ENCODE results near the gene EYA3.
"Not testable (repeated sequence)": the region's sequence is repeated elsewhere in the genome, so short reads cannot be mapped to it uniquely, and the experiment has no call there.

The EYA3 gene

GRCh38 chr1:28027238-28027637 lies 61.2 kb downstream of the EYA3 start:
- DNase-seq: no peak

- no peak for DNase-seq
Observed at GRCh38 chr1:28026329-28026728, 62.1 kb downstream of the EYA3 start.

DNA sequence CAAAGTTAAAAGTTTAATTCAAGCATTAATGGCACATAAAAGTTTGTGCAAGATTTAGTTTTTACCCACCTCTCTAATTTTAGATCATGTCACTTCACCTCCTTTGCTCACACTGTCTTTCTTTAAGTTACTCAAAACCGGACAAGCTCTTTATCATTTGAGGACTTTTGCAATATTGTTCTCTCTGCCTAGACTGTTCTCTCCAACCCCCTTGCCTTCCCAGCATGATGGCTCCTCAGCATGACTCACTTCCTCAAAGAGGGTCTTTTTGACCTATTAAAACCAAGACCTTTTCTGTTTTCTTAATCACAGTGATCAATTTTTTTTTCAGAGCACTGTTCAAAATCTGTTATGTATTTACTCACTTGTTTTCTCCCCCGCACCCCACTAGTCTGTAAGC lies 67.3 kb downstream of the EYA3 start:
- DNase-seq: no peak

DNA sequence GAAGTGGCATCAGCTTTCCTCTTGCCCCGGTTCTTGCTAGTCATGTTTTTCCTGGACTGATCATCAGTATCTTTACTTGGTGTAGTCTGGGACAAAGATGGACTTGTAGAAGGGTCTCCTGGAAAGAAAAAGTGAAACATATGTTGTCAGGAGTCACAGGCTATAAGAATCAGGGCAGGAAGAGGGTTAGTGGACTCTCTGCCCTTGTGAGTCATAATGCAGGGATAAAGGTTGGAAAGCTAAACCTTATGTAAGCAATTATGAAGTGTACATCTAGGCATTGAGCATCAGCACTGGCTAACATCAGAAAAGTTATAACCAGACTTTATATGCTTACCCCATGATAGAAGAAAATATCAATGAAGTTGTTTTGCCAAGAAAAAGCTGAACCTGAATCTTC lies 77.4 kb downstream of the EYA3 start:
- DNase-seq: no peak

- DNase-seq: not testable (repeated sequence)
Observed at GRCh38 chr1:28003117-28003516, 85.3 kb downstream of the EYA3 start.

GRCh38 chr1:28002600-28002999 lies 85.8 kb downstream of the EYA3 start:
- DNase-seq: no peak

GRCh38 chr1:27999055-27999454 lies 89.4 kb downstream of the EYA3 start:
- no peak for DNase-seq

DNA sequence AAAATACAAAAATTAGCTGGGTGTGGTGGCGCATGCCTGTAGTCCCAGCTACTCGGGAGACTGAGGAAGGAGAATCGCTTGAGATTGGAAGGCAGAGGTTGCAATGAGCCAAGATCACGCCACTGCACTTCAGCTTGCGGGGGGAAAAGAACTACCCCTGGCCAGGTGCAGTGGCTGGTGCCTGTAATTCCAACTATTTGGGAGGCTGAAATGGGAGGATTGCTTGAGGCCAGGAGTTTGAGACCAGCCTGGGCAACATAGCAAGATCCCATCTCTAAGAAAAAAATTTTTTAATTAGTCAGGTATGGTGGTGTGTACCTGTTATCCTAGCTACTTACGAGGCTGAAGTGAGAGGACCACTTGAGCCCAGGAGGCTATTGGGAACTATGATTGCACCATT lies 93.9 kb downstream of the EYA3 start:
- DNase-seq: not testable (repeated sequence)

- no peak for DNase-seq
Observed at GRCh38 chr1:27994060-27994459, 94.3 kb downstream of the EYA3 start.

DNA sequence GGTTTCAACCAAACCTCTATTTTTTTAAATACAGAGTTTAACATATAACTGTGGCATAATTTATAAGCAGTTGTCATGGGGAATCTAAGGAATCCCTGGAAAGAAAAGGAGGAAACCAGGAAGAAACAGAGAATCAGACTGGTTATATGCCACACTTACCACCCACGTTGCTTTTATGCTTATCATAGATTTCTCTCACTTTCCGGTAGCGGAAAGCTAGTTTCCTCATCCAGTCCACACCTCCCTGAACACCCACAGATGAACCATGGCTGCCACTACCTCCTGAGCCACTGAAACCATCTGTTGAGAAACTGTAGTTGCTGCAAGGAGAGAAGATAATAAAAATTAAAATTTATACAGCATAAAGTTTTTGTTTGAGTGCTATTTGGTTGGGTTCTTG lies 95.2 kb downstream of the EYA3 start:
- peak; percentile 4 for DNase-seq

GRCh38 chr1:27992276-27992675 lies 96.1 kb downstream of the EYA3 start:
- peak; percentile 26 for DNase-seq

DNA sequence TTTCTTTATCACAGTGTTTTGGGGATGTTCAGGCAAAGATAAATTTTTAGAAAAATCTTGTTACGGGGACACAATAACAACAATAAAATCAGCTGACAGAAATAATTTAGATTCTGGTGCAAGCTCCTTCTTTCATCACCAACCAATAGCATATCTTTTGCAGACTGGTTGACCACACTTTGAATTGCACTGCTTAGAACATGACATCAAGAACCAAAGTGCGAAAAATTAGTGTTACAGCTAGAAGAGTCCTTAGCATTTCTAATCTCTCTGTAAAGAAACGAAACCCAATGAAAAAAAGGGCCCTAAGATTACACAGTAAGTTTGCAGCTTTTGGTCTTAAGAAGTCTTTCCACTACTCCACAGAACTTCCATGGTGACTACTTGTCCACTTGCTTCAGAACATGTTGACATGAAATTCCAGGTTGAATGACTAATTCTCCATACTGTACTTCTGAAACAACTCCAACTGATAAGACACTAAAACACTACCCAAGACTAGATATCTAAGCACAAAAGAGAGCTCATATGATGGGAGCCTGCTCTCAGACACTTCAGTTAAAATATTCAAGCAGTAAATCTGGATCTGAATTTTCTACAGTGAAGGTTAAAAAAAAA lies 97.4 kb downstream of the EYA3 start:
- no peak for DNase-seq

DNA sequence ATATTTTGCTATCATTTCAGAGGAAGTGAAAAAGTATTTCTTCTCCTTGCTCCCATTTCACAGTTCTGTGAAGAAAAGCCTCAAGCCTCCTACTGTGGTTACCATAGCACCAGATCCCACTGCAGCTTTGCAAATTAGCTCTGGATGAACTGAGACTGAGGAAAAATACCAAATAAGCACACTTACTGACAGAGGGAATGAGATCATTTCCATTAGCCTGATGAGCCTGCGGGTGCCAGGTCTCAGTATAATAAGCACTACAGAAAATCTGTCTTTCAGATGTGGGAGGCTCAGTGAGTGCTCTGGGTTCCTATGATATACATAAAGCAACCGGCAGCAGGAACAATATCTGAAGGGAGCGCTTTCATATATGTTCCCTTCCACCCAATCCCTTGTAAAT lies 107.3 kb downstream of the EYA3 start:
- DNase-seq: no peak

- DNase-seq: no peak
Observed at GRCh38 chr1:27980216-27980845, 108.1 kb downstream of the EYA3 start.

- no peak for DNase-seq
Observed at GRCh38 chr1:27979859-27980201, 108.6 kb downstream of the EYA3 start.

- DNase-seq: no peak
Observed at GRCh38 chr1:27979151-27979858, 109.1 kb downstream of the EYA3 start.

DNA sequence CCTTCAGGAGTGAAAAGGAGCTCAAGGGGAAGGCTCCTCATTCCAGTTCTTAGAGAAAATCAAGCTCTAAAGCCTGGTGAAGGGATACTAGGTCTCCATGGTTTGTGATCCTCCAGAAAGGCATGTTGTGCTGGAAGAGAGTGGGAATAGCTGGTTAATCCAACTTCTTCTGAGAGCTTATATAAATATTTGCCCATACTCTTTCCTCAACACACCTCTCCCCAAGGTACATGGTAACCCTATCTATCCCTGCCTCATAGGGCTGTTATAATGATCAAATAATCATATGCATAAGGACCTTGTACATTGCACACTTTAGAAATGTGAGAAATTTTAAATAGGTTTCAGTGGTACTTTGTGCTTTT lies 114.0 kb downstream of the EYA3 start:
- DNase-seq: no peak

GRCh38 chr1:27973771-27974416 lies 114.5 kb downstream of the EYA3 start:
- DNase-seq: no peak

GRCh38 chr1:27972141-27972540 lies 116.3 kb downstream of the EYA3 start:
- DNase-seq: no peak

GRCh38 chr1:27971674-27972073 lies 116.7 kb downstream of the EYA3 start:
- no peak for DNase-seq

DNA sequence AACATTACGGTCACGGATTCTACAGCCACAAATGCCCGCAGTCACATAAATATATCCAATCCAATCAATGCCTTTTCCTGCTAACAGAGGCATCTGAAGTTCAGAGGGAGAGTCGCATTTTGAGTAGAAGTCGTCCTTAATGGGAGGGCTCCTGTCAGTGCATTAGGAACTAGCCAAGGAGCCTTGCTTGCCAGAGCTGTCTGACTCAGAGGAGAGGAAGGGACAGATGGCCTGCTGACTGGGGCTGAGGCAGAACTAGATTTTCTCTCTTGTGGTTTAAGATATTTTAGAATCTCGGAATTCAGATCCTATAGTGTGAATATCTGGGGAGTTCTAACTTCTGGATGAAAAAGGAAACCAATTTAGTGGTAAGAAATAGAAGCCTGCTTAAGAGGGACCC lies 118.0 kb downstream of the EYA3 start:
- no peak for DNase-seq

DNA sequence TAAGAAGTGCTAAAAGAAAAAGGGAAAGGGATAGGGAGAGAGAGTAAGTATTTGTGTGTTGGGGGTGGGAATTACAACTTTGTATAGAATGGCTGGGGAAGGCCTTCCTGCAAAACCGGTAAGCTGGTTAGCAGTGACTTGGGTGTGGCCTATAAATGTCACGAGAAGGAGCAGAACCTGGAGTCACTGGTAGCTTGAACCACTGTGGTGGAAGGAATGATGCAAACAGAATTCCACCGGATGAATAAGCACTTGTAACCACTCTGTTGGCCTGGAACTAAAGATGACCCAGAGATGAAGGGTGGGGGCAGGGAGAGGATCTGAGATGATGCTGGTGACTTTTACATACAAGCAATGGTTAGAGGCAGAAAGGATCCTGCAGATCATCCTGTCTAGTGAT lies 119.7 kb downstream of the EYA3 start:
- DNase-seq: no peak

GRCh38 chr1:27967884-27968466 lies 120.4 kb downstream of the EYA3 start:
- DNase-seq: no peak
